Measurements from ENCODE around the gene SFT2D1.

DNA sequence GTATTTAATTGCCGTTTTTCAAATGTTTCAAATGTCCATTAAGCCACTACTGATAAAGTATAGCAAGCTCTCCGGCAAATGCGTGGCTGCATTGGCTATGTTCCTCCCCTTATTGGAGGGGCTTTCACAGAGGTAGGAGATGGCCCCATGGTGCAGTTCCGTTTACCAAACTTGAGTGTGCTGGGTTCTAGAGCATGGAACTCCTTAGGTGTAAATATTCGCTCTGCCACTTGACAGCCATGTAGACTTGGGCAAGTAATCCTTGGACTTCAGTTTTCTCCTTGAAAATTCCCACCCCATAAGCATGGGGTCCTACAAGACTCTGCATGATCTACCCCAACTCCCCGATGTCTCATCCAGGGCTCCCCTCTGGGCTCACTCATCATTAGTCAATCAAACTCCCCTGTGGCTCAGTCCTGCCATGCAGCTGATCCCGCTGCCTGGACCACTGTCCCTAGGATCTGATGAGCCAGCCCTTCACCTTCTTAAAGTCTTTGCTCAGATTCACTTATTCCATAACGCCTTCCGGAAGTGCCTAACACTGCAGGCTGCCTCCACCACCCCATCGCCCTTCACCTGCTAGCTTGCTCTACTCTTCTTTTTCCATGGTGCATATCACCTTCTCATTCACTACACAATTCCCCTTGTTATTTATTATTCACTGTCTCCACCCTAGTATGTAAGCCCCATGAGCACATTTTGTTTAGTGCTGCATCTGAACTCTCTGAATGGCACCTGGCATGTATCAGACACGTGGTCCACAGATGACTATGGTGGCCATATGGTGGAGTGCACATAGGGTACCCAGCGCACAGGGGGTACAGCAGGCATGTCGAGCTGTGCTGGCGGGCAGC, 52.9 kb downstream of the SFT2D1 start:
- TF ChIP-seq ETV6 (IDR thresholded peaks at IDR 0.05; ENCODE audit: borderline replicate concordance in 1 of 2, low read depth in 2 of 2, low read length in 1 of 2), result no peak
- no peak for TF ChIP-seq ETV6 (CRISPR knock-in tag; IDR thresholded peaks at IDR 0.05; ENCODE audit: borderline replicate concordance)
- no peak for TF ChIP-seq SREBF1 (IDR thresholded peaks at IDR 0.05; ENCODE audit: borderline replicate concordance, low read depth, low read length)
- TF ChIP-seq, protein P1, sequence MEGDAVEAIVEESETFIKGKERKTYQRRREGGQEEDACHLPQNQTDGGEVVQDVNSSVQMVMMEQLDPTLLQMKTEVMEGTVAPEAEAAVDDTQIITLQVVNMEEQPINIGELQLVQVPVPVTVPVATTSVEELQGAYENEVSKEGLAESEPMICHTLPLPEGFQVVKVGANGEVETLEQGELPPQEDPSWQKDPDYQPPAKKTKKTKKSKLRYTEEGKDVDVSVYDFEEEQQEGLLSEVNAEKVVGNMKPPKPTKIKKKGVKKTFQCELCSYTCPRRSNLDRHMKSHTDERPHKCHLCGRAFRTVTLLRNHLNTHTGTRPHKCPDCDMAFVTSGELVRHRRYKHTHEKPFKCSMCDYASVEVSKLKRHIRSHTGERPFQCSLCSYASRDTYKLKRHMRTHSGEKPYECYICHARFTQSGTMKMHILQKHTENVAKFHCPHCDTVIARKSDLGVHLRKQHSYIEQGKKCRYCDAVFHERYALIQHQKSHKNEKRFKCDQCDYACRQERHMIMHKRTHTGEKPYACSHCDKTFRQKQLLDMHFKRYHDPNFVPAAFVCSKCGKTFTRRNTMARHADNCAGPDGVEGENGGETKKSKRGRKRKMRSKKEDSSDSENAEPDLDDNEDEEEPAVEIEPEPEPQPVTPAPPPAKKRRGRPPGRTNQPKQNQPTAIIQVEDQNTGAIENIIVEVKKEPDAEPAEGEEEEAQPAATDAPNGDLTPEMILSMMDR (IDR thresholded peaks at IDR 0.05 in 2 of 3, conservative IDR thresholded peaks at IDR 0.05 in 1 of 3; ENCODE audit: insufficient read depth in 2 of 3, low read depth in 1 of 3, low read length in 3 of 3), result no peak
- no peak for TF ChIP-seq SIN3A (IDR thresholded peaks at IDR 0.05; ENCODE audit: borderline replicate concordance in 2 of 2, control insufficient read depth in 1 of 2, low read depth in 2 of 2, low read length in 2 of 2)
- no peak for TF ChIP-seq ZBTB7A (IDR thresholded peaks at IDR 0.05; ENCODE audit: borderline replicate concordance, control insufficient read depth, low read depth, low read length)
- TF ChIP-seq POLR2A (conservative IDR thresholded peaks at IDR 0.05), result no peak
- TF ChIP-seq TAF1 (IDR thresholded peaks at IDR 0.05; ENCODE audit: control insufficient read depth, extremely low read depth, insufficient read depth, low read length, severe bottlenecking), result no peak
- TF ChIP-seq ZBTB8A (IDR thresholded peaks at IDR 0.05; ENCODE audit: partially characterized antibody), result no peak
- no peak for TF ChIP-seq NBN (IDR thresholded peaks at IDR 0.05; ENCODE audit: low read depth)
